Sigmoid colon (tissue), 7 donors: Measurements from ENCODE around the gene IKBKE. TPM values are rescaled to one million over a fixed set of nuclear protein-coding genes. Genes with fewer than 3 reads are reported as not detected.

Experiments used
- DNase-seq: peaks from one replicate; pipeline ENCODE4 v3.0.0-alpha.2; 2019
- H3K27ac ChIP-seq, 4 donors: fragments of 200-600 bp; sonication (generic); one replicate each; pipeline ENCODE4 v1.5.1; 2016 to 2019; ENCODE audit warnings: mild to moderate bottlenecking in 1 of 4
- H3K27me3 ChIP-seq, 3 donors: fragments of 200-600 bp; sonication (generic); one replicate each; pipeline ENCODE4 v1.5.1; 2019; ENCODE audit warnings: mild to moderate bottlenecking in 1 of 3
- H3K36me3 ChIP-seq, 4 donors: fragments of 200-600 bp; sonication (generic); one replicate each; pipeline ENCODE4 v1.5.1; 2016 to 2019
- H3K4me1 ChIP-seq, 4 donors: fragments of 200-600 bp; sonication (generic); one replicate each; pipeline ENCODE4 v1.5.1; 2017 to 2019
- H3K4me3 ChIP-seq, 4 donors: fragments of 200-600 bp; sonication (generic); one replicate each; pipeline ENCODE4 v1.5.1; 2017 to 2019; ENCODE audit warnings: mild to moderate bottlenecking in 2 of 4, moderate library complexity in 1 of 4
- H3K9me3 ChIP-seq, 4 donors: fragments of 200-600 bp in 3 of 4; sonication (generic) in 3 of 4; one replicate each; pipeline versions ENCODE4 v1.5.1 to v1.6.1; 2013 to 2019
- EP300 ChIP-seq, 4 donors: sonication (generic); formaldehyde crosslinking; IDR thresholded peaks; one replicate each; pipeline ENCODE4 v1.6.1; 2017; ENCODE audit warnings: antibody characterized with exemption in 4 of 4
- POLR2A ChIP-seq, 2 donors: fragments of 450-650 bp; IDR thresholded peaks; one replicate each; pipeline ENCODE4 v1.6.1; 2016; ENCODE audit warnings: antibody characterized with exemption in 2 of 2, mild to moderate bottlenecking in 2 of 2, moderate library complexity in 2 of 2
- POLR2AphosphoS5 ChIP-seq, 4 donors: sonication (generic); formaldehyde crosslinking; IDR thresholded peaks; one replicate each; pipeline ENCODE4 v1.6.1; 2017; ENCODE audit warnings: antibody characterized with exemption in 4 of 4
- WGBS, 2 donors: extraction: QIAGEN DNeasy Blood & Tissue Kit; methylation state at CpG; one replicate each; pipeline ENCODE4 v1.1.7; 2013; 5-methylcytosine and 5-hydroxymethylcytosine counted together
- intact Hi-C: fragments of 100-400 bp; cut with DNase I; formaldehyde crosslinking; loops from one replicate; pipeline ENCODE4 v1.15.1; 2023
- polyA plus RNA-seq, 3 donors: library from polyadenylated mRNA; stranded (reverse); fragments of 200-250 nt; gene quantifications; one replicate each; pipeline ENCODE4 v1.2.3, GENCODE V29; 2013
- total RNA-seq, 4 donors: library from RNA; depleted of rRNA; stranded (reverse); fragments of >200 nt; gene quantifications; one replicate each; pipeline ENCODE4 v1.1.0, GENCODE V29; 2016
- TF ChIP-seq, protein P1 (sequence below), 4 experiments: fragments of 450-650 bp in 3 of 4; fragments of 200-600 bp in 1 of 4; IDR thresholded peaks; one replicate each; pipeline ENCODE4 v1.5.1; 2016 to 2019; ENCODE audit warnings: antibody characterized with exemption in 4 of 4, mild to moderate bottlenecking in 3 of 4, moderate library complexity in 2 of 4
- donor health status: healthy with polysubstance abuse.
- donor health status: Bipolar disorder and iron deficiency.
- donor health status: healthy.

Gene IKBKE
- total and polyA plus RNA-seq, 7 donors = 1.6 to 23.2 (median 3.2) TPM

GRCh38 chr1:206453111-206453510, 17.2 kb upstream of the IKBKE start:
- H3K4me1 ChIP-seq = peaks cover 0 to 25% (median 17%) of the 10 kb centered on the region in 4 donors
- 95 to 96% methylated on average over 13 of the region's 13 CpGs for WGBS, 2 donors
- H3K36me3 ChIP-seq = peaks cover 7 to 54% (median 14%) of the 10 kb centered on the region in 4 donors
- H3K27ac ChIP-seq = no peak overlapping the region
- no peaks in the 10 kb centered on the region for H3K27me3 ChIP-seq
- TF ChIP-seq POLR2A (IDR thresholded peaks at IDR 0.05) = no peak
- TF ChIP-seq POLR2AphosphoS5 (IDR thresholded peaks at IDR 0.05) = no peak
- no peak for TF ChIP-seq EP300 (IDR thresholded peaks at IDR 0.05)
- TF ChIP-seq, protein P1, sequence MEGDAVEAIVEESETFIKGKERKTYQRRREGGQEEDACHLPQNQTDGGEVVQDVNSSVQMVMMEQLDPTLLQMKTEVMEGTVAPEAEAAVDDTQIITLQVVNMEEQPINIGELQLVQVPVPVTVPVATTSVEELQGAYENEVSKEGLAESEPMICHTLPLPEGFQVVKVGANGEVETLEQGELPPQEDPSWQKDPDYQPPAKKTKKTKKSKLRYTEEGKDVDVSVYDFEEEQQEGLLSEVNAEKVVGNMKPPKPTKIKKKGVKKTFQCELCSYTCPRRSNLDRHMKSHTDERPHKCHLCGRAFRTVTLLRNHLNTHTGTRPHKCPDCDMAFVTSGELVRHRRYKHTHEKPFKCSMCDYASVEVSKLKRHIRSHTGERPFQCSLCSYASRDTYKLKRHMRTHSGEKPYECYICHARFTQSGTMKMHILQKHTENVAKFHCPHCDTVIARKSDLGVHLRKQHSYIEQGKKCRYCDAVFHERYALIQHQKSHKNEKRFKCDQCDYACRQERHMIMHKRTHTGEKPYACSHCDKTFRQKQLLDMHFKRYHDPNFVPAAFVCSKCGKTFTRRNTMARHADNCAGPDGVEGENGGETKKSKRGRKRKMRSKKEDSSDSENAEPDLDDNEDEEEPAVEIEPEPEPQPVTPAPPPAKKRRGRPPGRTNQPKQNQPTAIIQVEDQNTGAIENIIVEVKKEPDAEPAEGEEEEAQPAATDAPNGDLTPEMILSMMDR (IDR thresholded peaks at IDR 0.05) = no peak
- no peak overlapping the region for H3K4me3 ChIP-seq
- intact Hi-C loops = no loop called here
- DNase-seq = no peak
- H3K9me3 ChIP-seq = no peaks in the 10 kb centered on the region

- Histone ChIP-seq H3K27ac (no peak overlapping the region), H3K4me3 (no peak overlapping the region), H3K4me1 (peaks cover 0 to 25% (median 17%) of the 10 kb centered on the region in 4 donors), H3K9me3 (no peaks in the 10 kb centered on the region), H3K36me3 (peaks cover 5 to 56% (median 11%) of the 10 kb centered on the region in 4 donors), H3K27me3 (no peaks in the 10 kb centered on the region)
- intact Hi-C loops = no loop called here
- WGBS, 2 donors = 72 to 87% methylated on average over 3 of the region's 3 CpGs
- TF ChIP-seq, protein P1 (IDR thresholded peaks at IDR 0.05) = no peak
- TF ChIP-seq EP300 (IDR thresholded peaks at IDR 0.05) = no peak
- no peak for TF ChIP-seq POLR2A (IDR thresholded peaks at IDR 0.05)
- TF ChIP-seq POLR2AphosphoS5 (IDR thresholded peaks at IDR 0.05) = no peak
- DNase-seq = no peak
These were observed 15.0 kb upstream of the IKBKE start for GRCh38 chr1:206455289-206455665.

GRCh38 chr1:206455666-206456344, 14.5 kb upstream of the IKBKE start:
- intact Hi-C loops = no loop called here

GRCh38 chr1:206456577-206457370, 13.5 kb upstream of the IKBKE start:
- DNase-seq = no peak
- WGBS, 2 donors = 94 to 95% methylated on average over 11 of the region's 11 CpGs
- no peaks in the 10 kb centered on the region for H3K27me3 ChIP-seq
- no peaks in the 10 kb centered on the region for H3K9me3 ChIP-seq
- H3K4me3 ChIP-seq = no peak overlapping the region
- no peak overlapping the region for H3K27ac ChIP-seq
- H3K36me3 ChIP-seq = peaks cover 0 to 47% (median 5%) of the 10 kb centered on the region in 4 donors
- TF ChIP-seq EP300 (IDR thresholded peaks at IDR 0.05) = no peak
- TF ChIP-seq POLR2AphosphoS5 (IDR thresholded peaks at IDR 0.05) = no peak
- TF ChIP-seq POLR2A (IDR thresholded peaks at IDR 0.05) = no peak
- TF ChIP-seq, protein P1 (IDR thresholded peaks at IDR 0.05) = no peak
- intact Hi-C loops = no loop called here
- H3K4me1 ChIP-seq = peaks cover 0 to 25% (median 17%) of the 10 kb centered on the region in 4 donors

More at GRCh38 chr1:206455666-206456344, 14.5 kb upstream of the IKBKE start:
- 24 to 64% methylated on average over 12 of the region's 12 CpGs for WGBS, 2 donors
- H3K36me3 ChIP-seq = peaks cover 0 to 51% (median 7%) of the 10 kb centered on the region in 4 donors
- peak overlapping the region in 1 of 4 donors; percentile 8 for H3K27ac ChIP-seq
- TF ChIP-seq EP300 (IDR thresholded peaks at IDR 0.05) (no peak), POLR2A (IDR thresholded peaks at IDR 0.05) (no peak), POLR2AphosphoS5 (IDR thresholded peaks at IDR 0.05) (peak in 1 of 4 donors; percentile 37)
- TF ChIP-seq, protein P1 (IDR thresholded peaks at IDR 0.05) = no peak
- no peak for DNase-seq
- no peaks in the 10 kb centered on the region for H3K9me3 ChIP-seq
- H3K27me3 ChIP-seq = no peaks in the 10 kb centered on the region
- peaks cover 0 to 25% (median 17%) of the 10 kb centered on the region in 4 donors for H3K4me1 ChIP-seq
- H3K4me3 ChIP-seq = no peak overlapping the region
